ENCODE measurements around the gene ADGRB3.

Gene ADGRB3

GRCh38 chr6:68634726-68635411 lies at the start of gene ADGRB3:
ADGRB3 (plus strand) TSS chr6:68635282; CDS start chr6:68638676, 3,394 bp downstream.
- no peak for FAIRE-seq
- peak; percentile 87 for DNase-seq (ENCODE audit: low spot score)

- no peak for DNase-seq (ENCODE audit: low spot score)
- FAIRE-seq, result no peak
Measured at GRCh38 chr6:68593558-68593957, 41.5 kb upstream of the ADGRB3 start.

- FAIRE-seq, result no peak
- DNase-seq (ENCODE audit: low spot score), result no peak
Measured at GRCh38 chr6:68597642-68598041, 37.4 kb upstream of the ADGRB3 start.

GRCh38 chr6:68615938-68616337 lies 19.1 kb upstream of the ADGRB3 start:
- DNase-seq (ENCODE audit: low spot score), result no peak
- FAIRE-seq, result no peak

GRCh38 chr6:68625998-68626397 lies 9.1 kb upstream of the ADGRB3 start:
- DNase-seq (ENCODE audit: low spot score) (no peak), FAIRE-seq (no peak)

GRCh38 chr6:68628161-68628560 lies 6.9 kb upstream of the ADGRB3 start:
- FAIRE-seq (no peak), DNase-seq (ENCODE audit: low spot score) (no peak)

GRCh38 chr6:68632734-68633133 lies 2.3 kb upstream of the ADGRB3 start:
- DNase-seq (ENCODE audit: low spot score) (no peak), FAIRE-seq (no peak)

GRCh38 chr6:68633281-68633971 lies 1.7 kb upstream of the ADGRB3 start:
- FAIRE-seq (no peak), DNase-seq (ENCODE audit: low spot score) (no peak)

GRCh38 chr6:68633972-68634725 lies 933 bp upstream of the ADGRB3 start:
- no peak for DNase-seq (ENCODE audit: low spot score)
- no peak for FAIRE-seq

- FAIRE-seq (no peak), DNase-seq (ENCODE audit: low spot score) (no peak)
Measured at GRCh38 chr6:68635412-68635705, 277 bp downstream of the ADGRB3 start.

- peak; percentile 36 for DNase-seq (ENCODE audit: low spot score)
- no peak for FAIRE-seq
Measured at GRCh38 chr6:68635706-68636513, 828 bp downstream of the ADGRB3 start.

- no peak for FAIRE-seq
Measured at GRCh38 chr6:68636666-68637065, 1.6 kb downstream of the ADGRB3 start.

GRCh38 chr6:68637071-68637470 lies 2.0 kb downstream of the ADGRB3 start:
- DNase-seq (ENCODE audit: low spot score), result no peak
- FAIRE-seq, result no peak

More at GRCh38 chr6:68636666-68637065, 1.6 kb downstream of the ADGRB3 start:
- DNase-seq (ENCODE audit: low spot score), result no peak

GRCh38 chr6:68637782-68638181 lies 2.7 kb downstream of the ADGRB3 start:
- FAIRE-seq (no peak), DNase-seq (ENCODE audit: low spot score) (no peak)

- peak; percentile 15 for DNase-seq (ENCODE audit: low spot score)
- no peak for FAIRE-seq
Measured at GRCh38 chr6:68638230-68638900, 3.3 kb downstream of the ADGRB3 start.

GRCh38 chr6:68639211-68639610 lies 4.1 kb downstream of the ADGRB3 start:
- FAIRE-seq (no peak), DNase-seq (ENCODE audit: low spot score) (no peak)

- DNase-seq (ENCODE audit: low spot score) (no peak), FAIRE-seq (no peak)
Measured at GRCh38 chr6:68639826-68640490, 4.9 kb downstream of the ADGRB3 start.

GRCh38 chr6:68640491-68640835 lies 5.4 kb downstream of the ADGRB3 start:
- no peak for DNase-seq (ENCODE audit: low spot score)
- no peak for FAIRE-seq

GRCh38 chr6:68641172-68641571 lies 6.1 kb downstream of the ADGRB3 start:
- DNase-seq (ENCODE audit: low spot score) (no peak), FAIRE-seq (no peak)

GRCh38 chr6:68642081-68642480 lies 7.0 kb downstream of the ADGRB3 start:
- FAIRE-seq (no peak), DNase-seq (ENCODE audit: low spot score) (no peak)

- FAIRE-seq (no peak), DNase-seq (ENCODE audit: low spot score) (no peak)
Measured at GRCh38 chr6:68642977-68643376, 7.9 kb downstream of the ADGRB3 start.

Measured in urothelium cell line (cell line).